ENCODE measurements around the gene IL34.
A peak's percentile ranks its signal among the peaks of the same experiment; 100 is the strongest.

The IL34 gene

DNA sequence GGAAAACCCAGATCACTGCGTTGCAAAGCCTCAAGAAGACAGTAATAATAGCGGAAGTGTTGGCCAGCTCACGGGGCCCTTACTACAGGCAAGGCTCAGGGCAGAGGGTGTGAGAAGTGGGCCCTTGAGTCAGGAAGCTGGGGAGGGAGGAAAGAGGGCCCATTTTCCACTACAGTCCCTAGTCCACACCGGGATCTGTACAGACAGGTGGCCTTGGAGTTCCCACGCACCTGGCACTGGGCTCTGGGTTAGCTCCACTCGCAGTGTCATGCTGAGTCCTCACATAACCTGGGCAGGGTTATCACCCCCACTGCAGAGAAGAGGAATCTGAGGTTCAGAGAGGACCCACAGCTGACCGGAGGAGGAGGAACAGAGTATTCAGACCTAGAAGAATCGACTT is 56.3 kb downstream of the IL34 start:
- no peak for DNase-seq (ENCODE audit: low read depth)

DNA sequence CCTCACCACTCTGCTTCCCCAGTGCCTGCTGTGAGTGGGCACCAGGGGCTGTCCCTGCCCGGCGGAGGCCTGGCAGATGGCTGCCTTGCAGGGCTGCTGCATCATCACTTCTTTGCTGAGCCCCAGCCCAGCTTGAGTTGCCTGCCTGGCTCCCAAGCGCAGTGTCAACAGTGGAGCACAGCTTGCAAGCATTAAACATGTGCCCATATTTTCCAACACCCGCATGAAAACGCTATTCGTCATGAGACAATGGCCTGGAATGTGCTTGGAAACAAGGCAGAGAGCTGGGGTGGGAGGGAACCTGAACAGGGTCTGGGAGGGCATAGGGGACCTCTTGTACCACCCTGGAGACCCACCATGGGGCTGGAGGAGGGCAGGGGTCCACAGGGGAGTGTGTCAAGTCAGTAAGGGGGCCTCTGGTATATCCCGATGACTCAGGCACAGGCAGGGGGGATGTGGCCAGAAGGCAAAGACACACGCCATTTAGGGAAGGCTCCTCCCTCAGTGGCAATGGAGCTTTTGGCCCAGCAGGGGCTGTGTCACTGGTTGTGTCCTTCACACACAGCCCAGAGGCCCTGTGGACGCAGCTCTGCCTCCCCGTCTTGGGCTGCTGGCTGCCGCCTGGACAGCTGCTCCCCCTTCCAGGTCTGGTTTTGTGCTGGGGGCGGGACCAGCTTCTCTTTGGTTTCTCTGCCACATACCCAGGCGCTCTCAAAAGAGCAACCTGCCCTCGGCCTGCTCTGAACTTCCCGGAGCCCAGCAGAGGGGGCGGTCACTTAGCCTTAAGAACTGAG is 56.9 kb downstream of the IL34 start:
- peak; percentile 97 for DNase-seq (ENCODE audit: low read depth)

DNA sequence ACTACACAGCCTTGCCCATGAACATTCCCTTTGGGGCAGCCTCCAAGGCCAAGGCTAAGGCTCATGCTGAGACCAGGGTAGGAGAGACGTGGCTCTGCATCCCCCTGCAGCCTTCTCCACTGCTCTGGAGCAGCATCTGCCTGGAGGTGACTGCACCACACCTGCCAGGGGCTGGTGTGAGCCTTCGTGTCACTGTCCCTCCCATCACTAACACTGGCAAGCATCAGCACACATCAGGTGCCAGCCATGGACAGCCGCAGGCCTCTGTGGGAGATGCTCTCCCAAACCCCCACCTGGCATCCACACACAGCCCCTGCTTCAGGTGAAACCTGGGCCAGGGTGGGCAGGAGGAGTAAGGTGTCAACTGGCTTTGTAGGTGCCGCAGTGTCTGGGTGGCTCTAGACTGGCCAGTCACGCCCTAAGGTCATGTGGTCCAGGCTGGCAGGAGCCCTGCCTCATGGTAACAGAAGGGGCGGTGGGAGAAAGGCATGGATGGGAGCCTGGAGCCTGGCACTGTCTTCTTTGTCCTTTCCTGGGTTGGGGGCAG is 57.5 kb downstream of the IL34 start:
- DNase-seq (ENCODE audit: low read depth) = no peak

GRCh38 chr16:70704586-70704985 is 58.2 kb downstream of the IL34 start:
- peak; percentile 56 for DNase-seq (ENCODE audit: low read depth)

DNA sequence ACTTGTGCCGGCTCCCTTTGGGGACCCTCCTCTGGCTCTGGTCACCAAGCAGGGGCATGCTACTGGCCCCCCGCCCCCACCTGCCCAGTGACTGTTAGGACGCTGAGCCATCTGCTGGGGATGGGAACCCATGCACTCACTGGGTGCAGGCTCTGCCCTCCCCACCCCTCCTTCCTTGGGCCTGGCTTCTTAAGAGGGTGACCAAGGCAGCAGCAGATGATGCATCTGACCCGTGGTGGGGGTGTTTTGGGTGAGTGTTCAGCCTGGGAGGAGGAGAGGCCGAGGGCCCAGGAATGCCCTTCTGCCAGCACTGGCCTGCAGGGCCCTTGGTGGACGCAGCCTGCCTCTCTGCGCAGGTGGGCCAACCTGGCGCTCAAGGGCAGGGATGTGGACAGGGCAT is 58.7 kb downstream of the IL34 start:
- DNase-seq (ENCODE audit: low read depth) = peak; percentile 74

- DNase-seq (ENCODE audit: low read depth) = peak; percentile 99
Measured at GRCh38 chr16:70706948-70707465, 60.6 kb downstream of the IL34 start.

GRCh38 chr16:70708366-70709246 is 62.2 kb downstream of the IL34 start:
- no peak for DNase-seq (ENCODE audit: low read depth)

DNA sequence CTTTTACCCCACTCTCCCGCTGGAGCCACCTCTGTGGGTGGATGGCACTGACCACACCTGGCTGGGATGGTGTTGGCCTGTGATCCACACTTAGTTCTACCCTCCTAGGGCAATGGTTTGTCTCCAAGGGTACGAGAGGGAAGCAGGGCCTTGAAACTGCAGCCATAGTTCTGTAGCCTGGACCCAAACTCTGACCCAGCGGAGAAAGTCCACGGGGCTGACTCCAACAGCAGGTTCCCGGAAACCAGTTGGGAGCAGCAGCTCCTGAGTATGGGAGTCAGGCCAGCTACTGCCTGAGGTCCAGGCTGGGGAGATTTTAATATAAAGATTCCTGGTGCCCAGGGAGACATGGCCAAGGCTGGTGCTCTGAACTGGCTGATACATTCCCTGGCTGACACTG is 63.1 kb downstream of the IL34 start:
- no peak for DNase-seq (ENCODE audit: low read depth)

- DNase-seq (ENCODE audit: low read depth) = no peak
Measured at GRCh38 chr16:70709942-70710341, 63.6 kb downstream of the IL34 start.

All from EH (cell line).